NT2/D1 (cell line): ENCODE measurements around the gene KCNQ5.

ENCODE experiments used
- DNase-seq: peaks from one replicate; pipeline ENCODE4 v3.0.0-alpha.2; 2011; ENCODE audit warnings: low read depth, low spot score
- H3K27me3 ChIP-seq: 2 replicates; pipeline ENCODE4 v1.6.0; 2011; ENCODE audit warnings: mild to moderate bottlenecking; ENCODE audit not compliant: insufficient read length, insufficient read depth
- H3K36me3 ChIP-seq: 2 replicates; pipeline ENCODE4 v1.6.1; 2011; ENCODE audit warnings: mild to moderate bottlenecking, low read length, mixed read lengths; ENCODE audit not compliant: insufficient read depth, insufficient read length
- H3K4me1 ChIP-seq: 2 replicates; pipeline ENCODE4 v1.5.1; 2011; ENCODE audit not compliant: insufficient read depth, insufficient read length
- H3K4me3 ChIP-seq: 2 replicates; pipeline ENCODE4 v1.5.1; 2011; ENCODE audit warnings: low read depth; ENCODE audit not compliant: insufficient read length
- H3K9ac ChIP-seq: 2 replicates; pipeline ENCODE4 v1.6.0; 2011; ENCODE audit warnings: low read depth; ENCODE audit not compliant: insufficient read length
- H3K9me3 ChIP-seq: 2 replicates; pipeline ENCODE4 v1.5.1; 2011; ENCODE audit warnings: mild to moderate bottlenecking, low read length; ENCODE audit not compliant: insufficient read depth
- SUZ12 ChIP-seq: IDR thresholded peaks from 2 replicates; pipeline ENCODE4 v1.6.1; 2011; ENCODE audit not compliant: insufficient read length, insufficient read depth; ENCODE audit errors: extremely low read depth
- YY1 ChIP-seq: IDR thresholded peaks from 2 replicates; pipeline ENCODE4 v1.6.1; 2011; ENCODE audit not compliant: insufficient read length, insufficient read depth
- ZNF274 ChIP-seq: IDR thresholded peaks from 2 replicates; pipeline ENCODE4 v1.6.1; 2011; ENCODE audit warnings: mild to moderate bottlenecking, low read depth, low read length

The KCNQ5 gene

DNA sequence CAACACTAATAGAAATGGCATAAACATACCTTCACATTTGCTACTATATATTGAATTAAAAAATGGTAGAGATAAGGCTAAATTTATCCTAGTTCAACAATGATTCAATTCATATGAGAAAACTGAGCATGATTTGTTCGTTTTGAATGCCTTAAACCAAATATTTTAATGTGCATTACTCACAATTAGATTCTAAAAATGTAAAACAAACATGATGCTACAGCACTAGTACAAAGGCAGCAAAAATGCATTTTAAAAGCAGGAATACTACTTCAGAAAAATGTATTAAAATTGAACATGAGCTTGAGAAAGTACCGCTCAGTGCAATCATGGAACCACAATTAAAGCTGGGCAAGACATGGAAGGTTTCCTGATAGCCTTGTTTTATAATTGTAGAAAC lies 195.3 kb downstream of the KCNQ5 start:
- Histone ChIP-seq H3K9ac (no peak overlapping the region), H3K36me3 (no peaks in the 10 kb centered on the region), H3K9me3 (no peaks in the 10 kb centered on the region), H3K27me3 (no peaks in the 10 kb centered on the region), H3K4me3 (no peak overlapping the region), H3K4me1 (no peaks in the 10 kb centered on the region)
- no peak for TF ChIP-seq YY1
- TF ChIP-seq SUZ12: no peak
- TF ChIP-seq ZNF274: no peak
- no peak for DNase-seq

DNA sequence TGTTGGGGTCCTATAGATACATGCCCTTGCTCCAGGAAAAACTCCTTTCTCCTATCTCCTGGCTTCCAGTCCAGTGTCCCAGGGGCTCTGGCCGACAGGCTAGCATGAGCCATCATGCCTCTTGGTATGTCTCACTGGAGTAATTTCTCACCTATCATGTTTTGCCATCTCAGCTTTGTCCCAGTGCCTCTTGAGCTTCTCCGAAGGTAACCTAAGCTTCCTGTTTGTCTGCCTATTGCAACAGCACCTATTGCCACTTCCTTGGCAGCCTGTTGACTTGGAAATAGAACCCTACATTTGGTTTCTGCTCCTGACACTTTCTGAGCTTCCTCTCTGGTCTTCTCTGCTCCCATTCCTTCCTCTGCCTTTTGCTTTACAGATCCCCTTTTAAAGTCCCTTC lies 197.7 kb downstream of the KCNQ5 start:
- H3K4me3 ChIP-seq: no peak overlapping the region
- DNase-seq: no peak
- no peaks in the 10 kb centered on the region for H3K36me3 ChIP-seq
- H3K4me1 ChIP-seq: no peaks in the 10 kb centered on the region
- H3K9ac ChIP-seq: no peak overlapping the region
- no peaks in the 10 kb centered on the region for H3K27me3 ChIP-seq
- no peak for TF ChIP-seq YY1
- no peak for TF ChIP-seq ZNF274
- TF ChIP-seq SUZ12: no peak
- H3K9me3 ChIP-seq: no peaks in the 10 kb centered on the region

DNA sequence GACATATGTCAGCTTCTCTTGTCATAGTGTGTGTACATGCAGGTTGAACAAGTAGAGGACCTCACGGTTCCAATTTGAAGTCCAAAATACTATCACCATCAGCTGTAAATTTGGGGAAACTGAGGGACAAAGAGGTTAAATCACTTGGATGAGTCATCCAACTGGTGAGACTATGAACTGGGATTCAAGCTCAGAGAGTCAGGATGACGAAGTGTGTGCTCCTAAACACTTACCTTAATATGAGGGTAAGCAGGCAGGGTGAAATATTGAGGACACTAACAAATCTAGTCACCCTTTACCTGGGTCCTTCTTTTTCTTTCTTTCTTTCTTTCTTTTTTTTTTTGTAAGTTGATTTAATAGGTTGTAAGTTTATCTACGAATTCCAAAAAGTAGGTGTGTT lies 198.3 kb downstream of the KCNQ5 start:
- Histone ChIP-seq H3K9ac (no peak overlapping the region), H3K4me1 (no peaks in the 10 kb centered on the region), H3K36me3 (no peaks in the 10 kb centered on the region), H3K27me3 (no peaks in the 10 kb centered on the region), H3K9me3 (no peaks in the 10 kb centered on the region), H3K4me3 (no peak overlapping the region)
- no peak for DNase-seq
- TF ChIP-seq YY1 (no peak), ZNF274 (no peak), SUZ12 (no peak)

DNA sequence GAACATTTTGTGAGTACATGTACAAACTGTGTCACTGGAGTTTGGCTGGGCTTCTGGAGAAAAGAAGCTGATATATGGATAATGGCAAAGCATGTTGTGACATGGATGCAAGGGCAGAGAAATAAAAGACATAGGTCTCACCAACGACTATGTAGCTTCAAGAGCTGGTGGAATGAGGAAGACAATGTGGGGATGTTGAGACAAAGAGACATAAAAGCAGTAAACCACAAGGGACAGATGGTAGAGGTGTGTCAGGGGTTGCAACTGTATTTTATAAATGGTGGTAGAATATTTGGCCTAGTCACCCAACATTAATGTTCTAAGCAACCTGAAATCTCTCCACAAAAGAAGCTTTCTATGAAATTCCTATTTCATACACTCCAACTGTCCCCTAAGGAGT lies 199.0 kb downstream of the KCNQ5 start:
- no peak overlapping the region for H3K4me3 ChIP-seq
- no peak overlapping the region for H3K9ac ChIP-seq
- no peak for DNase-seq
- no peaks in the 10 kb centered on the region for H3K9me3 ChIP-seq
- TF ChIP-seq YY1 (no peak), SUZ12 (no peak), ZNF274 (no peak)
- H3K27me3 ChIP-seq: no peaks in the 10 kb centered on the region
- H3K36me3 ChIP-seq: no peaks in the 10 kb centered on the region
- H3K4me1 ChIP-seq: no peaks in the 10 kb centered on the region

- no peaks in the 10 kb centered on the region for H3K9me3 ChIP-seq
- H3K9ac ChIP-seq: no peak overlapping the region
- DNase-seq: no peak
- TF ChIP-seq SUZ12: no peak
- no peak for TF ChIP-seq YY1
- no peak for TF ChIP-seq ZNF274
- H3K4me1 ChIP-seq: no peaks in the 10 kb centered on the region
- H3K4me3 ChIP-seq: no peak overlapping the region
- H3K36me3 ChIP-seq: no peaks in the 10 kb centered on the region
- H3K27me3 ChIP-seq: no peaks in the 10 kb centered on the region
These were observed 200.2 kb downstream of the KCNQ5 start for GRCh38 chr6:72822023-72822422.

- Histone ChIP-seq H3K4me3 (no peak overlapping the region), H3K9ac (no peak overlapping the region), H3K9me3 (no peaks in the 10 kb centered on the region), H3K27me3 (no peaks in the 10 kb centered on the region), H3K36me3 (no peaks in the 10 kb centered on the region), H3K4me1 (no peaks in the 10 kb centered on the region)
- DNase-seq: no peak
- TF ChIP-seq ZNF274 (no peak), YY1 (no peak), SUZ12 (no peak)
These were observed 200.8 kb downstream of the KCNQ5 start for GRCh38 chr6:72822691-72823090.

GRCh38 chr6:72824833-72825232 lies 203.0 kb downstream of the KCNQ5 start:
- Histone ChIP-seq H3K4me1 (no peaks in the 10 kb centered on the region), H3K36me3 (no peaks in the 10 kb centered on the region), H3K9me3 (no peaks in the 10 kb centered on the region), H3K9ac (no peak overlapping the region), H3K27me3 (no peaks in the 10 kb centered on the region), H3K4me3 (no peak overlapping the region)
- no peak for TF ChIP-seq SUZ12
- no peak for TF ChIP-seq ZNF274
- TF ChIP-seq YY1: no peak
- no peak for DNase-seq
